Peyer's patch (tissue), 4 donors: Measurements from ENCODE around the gene NHSL2.

ENCODE experiments used
- CTCF ChIP-seq, 6 experiments: fragments of 450-650 bp in 4 of 6; fragments of 200-600 bp in 2 of 6; sonication (generic) in 1 of 6; IDR thresholded peaks; one replicate each; pipeline ENCODE4 v1.5.1; 2017 to 2019; ENCODE audit warnings: antibody characterized with exemption in 6 of 6, mild to moderate bottlenecking in 3 of 6, moderate library complexity in 1 of 6
- POLR2A ChIP-seq, 2 donors: fragments of 450-650 bp; IDR thresholded peaks; one replicate each; pipeline ENCODE4 v1.5.1; 2017; ENCODE audit warnings: antibody characterized with exemption in 2 of 2, mild to moderate bottlenecking in 2 of 2, moderate library complexity in 2 of 2

- TF ChIP-seq CTCF (IDR thresholded peaks at IDR 0.05) (no peak), POLR2A (IDR thresholded peaks at IDR 0.05) (no peak)
Observed at GRCh38 chrX:72113461-72113860, 202.8 kb downstream of the NHSL2 start.
